Right lobe of liver (tissue), 4 donors: ENCODE data around the gene KCNH5.

ENCODE experiments used
- CTCF ChIP-seq, 4 donors: fragments of 200-600 bp in 3 of 4; fragments of 450-650 bp in 1 of 4; IDR thresholded peaks; one replicate each; pipeline versions ENCODE4 v1.5.1 to v1.8.0; 2016 to 2022; ENCODE audit warnings: antibody characterized with exemption in 4 of 4, mild to moderate bottlenecking in 2 of 4
- POLR2A ChIP-seq: fragments of 450-650 bp; IDR thresholded peaks from one replicate; pipeline ENCODE4 v1.6.1; 2017; ENCODE audit warnings: antibody characterized with exemption, mild to moderate bottlenecking
- donor health status: DM: no; HTN: no; CAD: no.
- donor health status: DM: no; HTN: no; CAD: no.
- donor health status: DM: no; HTN: yes; CAD: no.

- no peak for TF ChIP-seq CTCF (IDR thresholded peaks at IDR 0.05)
- TF ChIP-seq POLR2A: no peak
Measured at GRCh38 chr14:62743118-62743517, 302.1 kb downstream of the KCNH5 start.
